HG02642 (cell line): ENCODE results near the gene CDC14B.

Experiments
- ATAC-seq: cut with Tn5 transposase; IDR thresholded peaks from one replicate; pipeline ENCODE4 v1.9.1; 2021; ENCODE audit warnings: mild to moderate bottlenecking; ENCODE audit not compliant: unreplicated experiment, poor library complexity

CDC14B gene

DNA sequence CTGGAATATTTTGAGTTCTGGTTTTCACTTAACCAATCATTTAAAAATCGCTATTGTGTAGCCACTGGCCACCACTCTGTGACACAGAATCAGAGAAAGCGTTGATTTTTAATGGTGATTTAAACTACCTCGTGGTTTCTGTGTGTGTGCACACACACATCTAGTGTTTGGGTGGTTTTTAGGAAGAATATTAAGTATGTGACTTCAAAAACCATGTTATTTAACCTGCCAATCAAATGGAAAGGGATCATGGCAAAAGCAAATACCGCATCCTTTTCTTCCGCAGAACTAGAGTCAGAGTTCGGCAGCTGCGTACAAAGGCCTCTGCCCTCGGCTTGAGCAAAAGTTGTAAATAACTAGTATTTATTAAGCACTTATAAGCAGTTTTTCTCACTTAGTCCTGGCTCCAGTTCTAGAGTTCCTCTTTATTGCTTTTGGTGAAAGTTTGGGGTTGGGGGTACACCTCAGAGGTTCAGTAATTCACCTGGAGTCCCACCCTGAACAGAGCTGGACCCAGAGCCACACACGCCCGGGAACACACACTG lies 129.0 kb downstream of the CDC14B start:
- ATAC-seq, result no peak

DNA sequence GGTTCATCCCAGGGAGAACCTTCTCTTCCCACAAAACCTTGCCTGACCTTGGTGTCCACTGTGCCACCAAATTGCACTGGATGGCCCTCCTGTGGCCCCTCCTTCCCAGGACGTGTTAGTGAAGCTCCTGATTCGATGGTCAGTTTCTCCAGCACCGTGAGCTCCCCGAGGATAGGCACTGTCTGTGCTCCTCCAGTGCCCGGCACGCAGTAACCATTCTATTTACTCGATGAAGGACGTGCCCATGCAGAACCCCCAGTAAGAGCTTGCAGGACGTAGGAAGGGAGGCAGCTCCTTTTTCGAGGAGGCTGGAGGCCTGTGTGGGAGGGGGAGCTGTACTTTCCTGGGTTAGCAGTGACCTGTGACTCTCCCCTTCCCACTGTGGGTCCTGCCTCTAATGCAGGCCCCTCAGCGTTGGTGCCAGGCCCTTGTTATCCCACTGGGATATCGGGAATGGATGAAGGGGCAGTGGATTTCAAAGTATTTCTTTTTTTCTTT lies 130.1 kb downstream of the CDC14B start:
- ATAC-seq, result no peak

DNA sequence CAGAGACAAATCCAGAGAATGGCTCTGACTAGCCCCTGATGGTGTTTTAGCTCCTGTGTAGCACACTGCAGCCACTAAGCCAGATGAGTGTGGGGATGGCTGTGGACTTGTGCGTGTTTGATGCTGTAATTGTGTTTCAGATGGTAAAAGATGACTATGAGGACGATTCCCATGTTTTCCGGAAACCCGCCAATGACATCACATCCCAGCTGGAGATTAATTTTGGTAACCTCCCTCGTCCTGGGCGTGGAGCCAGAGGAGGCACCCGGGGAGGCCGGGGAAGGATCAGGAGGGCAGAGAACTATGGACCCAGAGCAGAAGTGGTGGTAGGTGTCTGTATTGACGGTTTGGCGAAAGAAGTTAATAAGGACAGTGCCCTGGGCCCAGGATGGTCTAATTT lies 131.7 kb downstream of the CDC14B start:
- ATAC-seq, result no peak

DNA sequence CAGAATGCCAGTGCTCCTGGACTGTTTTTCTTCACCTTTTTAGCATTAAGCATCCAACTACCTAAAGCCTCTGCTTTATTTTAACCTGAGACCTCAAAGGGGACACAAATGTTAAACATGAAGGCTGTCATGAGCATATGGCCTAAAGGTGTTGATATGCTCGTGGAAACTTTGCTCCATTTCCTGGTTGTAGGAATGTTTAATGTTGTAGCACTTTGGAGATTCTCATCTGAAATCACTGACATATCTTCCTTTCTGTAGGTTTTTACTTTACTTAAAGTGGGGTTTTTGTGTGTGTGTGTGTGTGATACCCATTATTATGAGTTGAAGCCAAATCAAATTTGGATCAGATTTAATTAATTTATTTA lies 132.6 kb downstream of the CDC14B start:
- no peak for ATAC-seq

DNA sequence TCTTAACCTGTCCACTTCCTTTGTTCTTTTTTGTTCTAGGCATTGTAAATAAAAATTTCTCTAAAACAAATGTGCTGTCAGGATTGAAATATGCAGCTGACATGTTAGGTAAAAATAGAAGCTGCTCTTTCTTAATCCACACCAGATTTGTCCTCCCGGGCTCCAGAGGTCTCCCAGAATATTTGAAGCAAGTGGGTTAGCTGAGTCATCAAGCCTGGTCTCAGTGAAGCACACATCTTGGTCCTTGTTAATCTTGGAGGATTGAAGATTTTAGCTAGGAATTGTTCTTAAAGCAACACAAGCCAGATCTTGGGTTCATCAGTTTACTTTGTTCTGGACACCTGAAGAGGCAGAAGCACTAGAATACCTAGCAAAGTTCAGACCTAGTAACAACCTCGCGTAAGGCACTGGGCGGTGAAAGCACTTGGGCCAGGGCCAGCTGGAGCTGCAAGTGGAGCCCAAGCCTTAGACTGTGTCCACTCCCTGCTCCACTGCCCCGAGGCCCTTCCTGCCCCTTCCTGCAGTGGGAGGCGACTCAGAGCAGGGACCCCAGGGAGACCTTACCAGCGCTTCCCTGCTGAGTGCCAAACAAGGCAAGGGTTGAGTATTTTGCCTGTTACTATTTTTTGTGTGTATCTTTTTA lies 133.1 kb downstream of the CDC14B start:
- no peak for ATAC-seq

DNA sequence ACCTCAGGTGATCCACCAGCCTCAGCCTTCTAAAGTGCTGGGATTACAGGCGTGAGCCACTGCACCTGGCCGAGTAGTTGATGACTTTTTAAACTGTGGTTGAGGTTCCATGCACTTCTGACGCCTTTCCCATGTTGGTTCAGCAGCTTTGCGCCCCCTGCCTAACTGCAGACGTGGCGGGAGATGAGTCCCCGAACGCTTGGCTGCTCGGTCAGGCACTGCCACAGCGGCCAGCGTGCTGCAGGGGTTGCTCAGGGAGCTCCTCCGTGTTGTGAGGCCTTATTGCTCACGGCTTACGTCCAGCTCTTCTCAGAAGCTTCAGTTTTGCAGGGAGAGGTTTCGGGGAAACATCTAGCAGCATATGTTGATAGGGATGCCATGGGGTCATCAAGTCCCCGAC lies 134.4 kb downstream of the CDC14B start:
- no peak for ATAC-seq

DNA sequence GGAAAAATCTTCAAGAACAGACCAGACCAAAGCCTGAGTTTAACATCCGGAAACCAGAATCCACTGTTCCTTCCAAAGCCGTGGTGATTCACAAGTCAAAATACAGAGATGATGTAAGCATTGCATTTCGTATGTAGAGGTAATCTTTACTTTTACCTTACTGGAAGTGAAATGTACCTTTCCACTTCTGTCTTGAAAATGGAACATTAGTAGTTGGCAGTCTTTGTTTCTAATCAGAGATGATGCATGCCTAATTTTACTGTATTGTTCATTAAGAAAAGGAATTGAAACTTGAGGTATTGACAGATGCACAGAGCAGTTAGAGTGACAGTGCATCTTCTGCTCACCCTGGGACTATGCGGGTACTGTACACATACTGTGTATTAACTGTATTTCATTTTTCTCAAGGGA lies 135.1 kb downstream of the CDC14B start:
- peak; percentile 94 for ATAC-seq

DNA sequence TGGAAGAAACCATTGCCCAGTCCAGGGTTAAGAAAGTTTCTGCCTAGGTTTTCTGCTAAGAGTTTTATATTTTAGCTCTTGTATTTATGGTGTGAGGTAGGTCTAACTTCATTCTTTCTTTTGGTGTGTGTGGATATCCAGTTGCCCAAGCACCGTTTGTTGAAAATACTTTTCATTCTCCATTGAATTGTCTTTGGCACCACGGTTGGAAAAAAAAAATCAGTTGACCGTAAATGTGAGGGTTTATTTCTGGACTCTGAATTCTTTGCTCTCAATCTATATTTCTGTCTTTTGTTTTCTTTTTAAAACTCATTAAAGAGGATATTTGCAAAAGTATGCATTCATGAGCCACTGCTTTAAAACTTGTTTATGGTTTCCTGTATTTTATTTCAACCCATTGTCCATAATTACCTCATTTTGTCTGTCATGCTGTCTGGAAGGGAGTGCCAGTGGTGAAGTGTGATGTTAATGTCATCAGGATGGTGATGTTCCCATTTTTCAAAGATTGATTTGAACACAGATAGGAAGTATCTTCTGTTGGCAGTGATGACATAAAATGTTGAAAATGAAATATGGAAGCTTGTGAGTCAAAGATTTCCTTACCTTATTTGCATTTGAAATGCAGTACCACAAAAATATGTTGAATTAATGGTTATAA lies 135.8 kb downstream of the CDC14B start:
- no peak for ATAC-seq

DNA sequence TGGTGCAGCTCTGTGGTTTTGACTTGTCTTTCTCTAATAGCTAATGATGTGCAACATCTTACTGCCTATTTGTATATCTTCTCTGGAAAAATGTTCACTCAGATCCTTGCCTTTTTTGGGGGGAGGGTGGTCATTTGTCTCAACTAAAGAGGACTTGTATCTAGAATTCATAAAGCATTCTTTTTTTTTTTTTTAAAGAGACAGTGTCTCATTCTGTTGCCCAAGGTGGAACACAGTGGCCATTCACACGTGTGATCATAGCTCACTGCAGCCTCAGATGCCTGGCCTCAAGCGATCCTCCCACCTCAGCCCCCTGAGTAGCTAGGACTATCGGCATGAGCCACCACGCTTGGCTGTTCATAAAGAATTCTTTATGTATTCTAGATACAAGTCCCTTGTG lies 136.4 kb downstream of the CDC14B start:
- no peak for ATAC-seq

DNA sequence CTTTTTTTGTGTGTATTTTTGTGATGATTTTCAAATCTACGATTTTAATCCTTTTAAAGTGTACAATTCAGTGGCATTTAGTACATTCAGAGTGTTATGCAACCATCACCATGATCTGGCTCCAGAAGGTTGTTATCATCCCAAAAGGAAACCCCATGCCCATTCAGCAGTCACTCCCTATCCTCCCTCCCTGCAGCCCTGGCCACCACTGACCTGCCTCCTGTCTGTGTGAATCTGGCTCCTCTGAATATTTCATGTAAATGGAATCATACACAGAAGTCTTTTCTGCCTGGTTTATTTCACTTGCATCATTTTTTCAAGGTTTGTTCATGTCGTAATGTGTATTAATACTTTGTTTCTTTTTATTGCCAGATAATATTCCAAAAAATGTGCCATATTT lies 137.2 kb downstream of the CDC14B start:
- ATAC-seq, result no peak

DNA sequence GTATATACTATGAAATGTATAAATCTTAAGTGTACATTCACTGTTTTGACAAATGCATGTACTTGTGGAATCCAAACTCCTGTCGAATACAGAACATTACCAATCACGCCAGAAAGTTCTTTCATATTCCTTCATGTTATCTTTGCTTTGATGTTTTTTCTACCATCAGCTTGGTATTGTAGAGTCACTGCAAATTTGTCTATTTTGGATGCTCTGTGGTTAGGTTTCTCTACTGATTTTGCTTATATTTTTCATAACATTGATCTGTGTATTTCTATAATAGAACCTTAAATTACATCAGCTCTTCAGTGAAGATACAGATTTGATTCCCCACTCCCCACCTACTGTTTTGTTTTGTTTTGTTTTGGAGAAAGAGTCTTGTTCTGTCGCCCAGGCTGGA lies 138.9 kb downstream of the CDC14B start:
- ATAC-seq, result no peak

DNA sequence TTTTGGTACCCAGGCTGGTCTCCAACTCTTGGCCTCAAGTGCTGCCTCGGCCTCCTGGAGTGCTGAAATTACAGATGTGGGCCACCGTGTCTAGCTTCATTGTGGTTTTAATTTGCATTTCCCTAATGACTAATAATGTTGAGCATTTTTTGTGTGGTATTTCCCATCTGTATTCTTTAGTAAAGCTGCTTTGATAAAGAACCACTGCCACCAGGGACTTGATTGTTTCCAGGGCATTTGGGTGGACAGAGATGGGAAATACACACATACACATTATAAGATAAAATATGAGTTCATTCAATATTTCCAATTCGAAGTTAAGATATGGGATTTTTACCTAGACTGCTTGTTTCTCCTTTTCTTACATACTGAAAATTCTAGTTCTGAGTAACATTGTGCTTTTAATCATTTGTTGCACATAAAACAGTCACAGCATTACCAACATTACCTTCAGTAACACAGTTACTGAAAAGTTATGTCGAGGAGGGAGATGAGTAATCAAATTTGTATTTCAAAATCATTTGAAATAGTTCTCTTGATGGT lies 140.7 kb downstream of the CDC14B start:
- ATAC-seq, result peak; percentile 76

DNA sequence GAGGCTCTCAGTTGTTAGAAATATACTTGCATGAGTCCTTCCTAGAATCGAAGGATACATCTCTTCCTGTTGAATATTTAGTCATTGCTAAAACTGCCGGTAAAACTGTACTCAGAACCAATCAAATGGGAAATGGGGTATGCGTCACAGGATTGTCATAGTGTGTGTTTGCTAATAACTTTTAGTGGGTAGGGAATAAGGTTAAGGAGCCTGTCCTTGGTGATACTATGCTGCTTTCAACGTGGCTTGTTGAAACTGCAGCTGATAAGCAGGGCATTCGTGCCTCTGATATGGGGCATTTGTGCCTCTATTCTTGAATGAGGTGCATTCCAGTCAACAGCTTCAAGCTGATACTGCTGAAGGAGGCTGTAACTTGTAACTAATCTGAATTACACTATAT lies 143.1 kb downstream of the CDC14B start:
- ATAC-seq, result no peak

DNA sequence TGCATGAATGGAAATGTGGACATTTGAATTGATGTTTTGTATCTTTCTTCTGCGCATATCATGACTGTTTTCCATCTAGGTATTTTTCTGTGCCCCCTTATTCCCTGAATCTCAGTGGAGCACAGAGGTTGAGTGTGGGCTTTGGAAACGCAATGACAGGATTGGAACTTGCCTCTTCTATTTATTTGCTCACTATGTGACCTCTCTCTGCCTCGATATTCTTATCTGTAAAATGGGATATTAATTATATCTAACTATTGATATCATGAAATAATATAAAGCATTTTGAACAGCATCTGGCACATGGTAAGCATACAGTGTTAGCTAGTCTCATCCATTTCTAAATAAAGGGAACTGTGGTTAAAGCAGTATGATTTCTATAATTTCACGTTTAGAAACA lies 143.6 kb downstream of the CDC14B start:
- no peak for ATAC-seq

DNA sequence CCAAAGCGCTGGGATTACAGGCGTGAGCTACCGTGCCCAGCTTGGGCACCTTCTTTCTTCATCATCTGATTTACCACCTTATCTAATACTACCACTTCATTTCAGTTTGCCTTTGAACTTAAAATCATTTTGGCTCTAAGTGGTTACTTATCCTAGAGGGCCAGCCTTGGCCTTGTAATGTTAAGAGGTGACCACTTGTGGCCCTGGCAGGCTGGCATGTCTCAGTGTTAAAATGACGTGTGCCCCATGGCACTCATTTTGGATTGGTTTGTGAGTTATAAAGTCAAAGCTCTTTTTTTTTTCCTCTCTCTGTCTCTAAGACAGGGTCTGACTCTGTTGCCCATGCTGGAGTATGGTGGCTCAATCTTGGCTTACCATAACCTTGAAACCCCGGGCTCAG lies 151.9 kb downstream of the CDC14B start:
- ATAC-seq, result no peak

DNA sequence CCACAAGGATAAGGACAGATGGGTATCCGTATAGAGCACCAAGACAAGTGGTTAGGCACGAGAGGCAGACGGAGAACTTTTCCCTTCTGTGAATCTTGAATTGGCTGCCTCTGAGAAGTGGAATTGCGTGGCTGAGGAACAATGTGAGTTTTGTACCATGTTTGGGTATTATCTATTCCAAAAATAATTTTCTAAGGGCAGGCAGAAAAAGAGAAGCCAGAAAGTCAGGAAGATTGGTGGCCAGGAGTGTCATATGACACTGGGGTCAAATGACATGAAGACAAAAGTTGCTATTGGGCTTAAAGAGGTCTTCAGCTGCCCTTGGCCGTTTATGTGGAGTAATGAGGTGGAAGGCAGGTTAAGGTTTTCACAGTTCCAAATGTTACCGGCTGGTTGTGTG lies 155.2 kb downstream of the CDC14B start:
- ATAC-seq, result no peak

DNA sequence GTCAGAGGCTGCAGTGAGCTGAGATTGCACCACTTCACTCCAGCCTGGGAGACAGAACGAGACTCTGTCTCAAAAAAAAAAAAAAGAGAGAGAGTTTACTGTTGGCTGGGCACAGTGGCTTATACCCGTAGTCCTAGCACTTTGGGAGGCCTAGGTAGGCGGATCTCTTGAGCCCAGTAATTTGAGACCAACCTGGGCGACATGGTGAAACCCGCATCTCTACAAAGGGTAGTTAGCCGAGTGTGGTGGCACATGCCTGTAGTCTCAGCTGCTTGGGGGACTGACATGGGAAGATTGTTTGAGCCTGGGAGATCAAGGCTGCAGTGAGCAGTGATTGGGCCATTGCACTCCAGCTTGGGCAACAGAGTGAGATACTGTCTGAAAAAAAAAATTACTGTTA lies 157.1 kb downstream of the CDC14B start:
- no peak for ATAC-seq

DNA sequence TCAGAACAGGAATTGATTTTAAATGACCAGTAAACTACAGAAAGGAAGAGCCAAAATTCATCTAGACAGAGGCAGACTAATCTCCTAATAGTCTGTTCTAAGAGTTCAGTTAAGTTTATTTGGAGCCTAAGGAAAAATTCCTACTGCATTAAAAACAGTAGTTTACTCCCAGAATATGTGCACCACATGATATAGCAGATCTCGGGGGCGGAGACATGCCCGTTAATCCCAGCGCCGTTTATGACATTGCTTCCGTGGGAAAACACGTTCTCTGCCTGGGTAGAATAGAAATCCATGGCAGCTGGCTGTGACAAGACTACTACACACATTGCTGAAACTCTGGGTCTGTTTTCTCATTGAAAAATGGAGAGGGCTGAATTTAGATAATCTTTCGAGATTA lies 158.3 kb downstream of the CDC14B start:
- ATAC-seq, result no peak

DNA sequence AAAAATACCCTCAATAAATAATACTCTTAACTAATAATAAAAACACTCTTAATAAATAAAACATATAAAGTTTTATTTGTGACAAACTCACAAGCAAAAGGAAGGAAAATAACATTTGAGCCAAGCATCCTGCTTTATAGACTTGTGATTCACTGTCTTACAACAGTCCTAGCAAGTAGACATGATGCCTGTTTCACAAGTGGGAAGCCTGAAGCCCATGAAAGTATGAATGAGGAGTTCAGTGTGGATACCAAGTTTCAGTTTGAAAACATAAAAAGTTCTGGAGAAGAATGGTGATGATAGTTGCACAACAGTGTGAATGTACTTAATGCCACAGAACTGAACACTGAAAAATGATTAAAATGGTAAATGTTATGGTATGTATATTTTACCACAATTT lies 158.8 kb downstream of the CDC14B start:
- no peak for ATAC-seq

DNA sequence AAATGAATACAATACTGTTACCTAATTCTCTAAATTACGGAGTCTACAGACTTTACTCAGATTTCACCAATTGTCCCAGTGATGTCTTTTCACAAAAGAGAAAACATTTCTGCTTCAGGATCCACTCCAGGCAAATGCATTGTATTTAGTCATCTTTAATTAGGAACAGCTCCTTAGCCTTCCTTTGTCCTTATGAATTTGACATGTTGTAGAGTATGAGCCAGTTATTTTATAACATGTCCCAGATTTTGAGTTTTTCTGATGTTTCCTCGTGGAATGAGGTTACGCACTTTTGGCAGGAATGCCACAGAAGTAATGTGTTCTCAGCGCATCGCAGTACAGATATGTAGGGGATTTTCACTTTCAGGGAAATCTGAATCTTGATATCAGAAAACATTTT lies 159.2 kb downstream of the CDC14B start:
- no peak for ATAC-seq

DNA sequence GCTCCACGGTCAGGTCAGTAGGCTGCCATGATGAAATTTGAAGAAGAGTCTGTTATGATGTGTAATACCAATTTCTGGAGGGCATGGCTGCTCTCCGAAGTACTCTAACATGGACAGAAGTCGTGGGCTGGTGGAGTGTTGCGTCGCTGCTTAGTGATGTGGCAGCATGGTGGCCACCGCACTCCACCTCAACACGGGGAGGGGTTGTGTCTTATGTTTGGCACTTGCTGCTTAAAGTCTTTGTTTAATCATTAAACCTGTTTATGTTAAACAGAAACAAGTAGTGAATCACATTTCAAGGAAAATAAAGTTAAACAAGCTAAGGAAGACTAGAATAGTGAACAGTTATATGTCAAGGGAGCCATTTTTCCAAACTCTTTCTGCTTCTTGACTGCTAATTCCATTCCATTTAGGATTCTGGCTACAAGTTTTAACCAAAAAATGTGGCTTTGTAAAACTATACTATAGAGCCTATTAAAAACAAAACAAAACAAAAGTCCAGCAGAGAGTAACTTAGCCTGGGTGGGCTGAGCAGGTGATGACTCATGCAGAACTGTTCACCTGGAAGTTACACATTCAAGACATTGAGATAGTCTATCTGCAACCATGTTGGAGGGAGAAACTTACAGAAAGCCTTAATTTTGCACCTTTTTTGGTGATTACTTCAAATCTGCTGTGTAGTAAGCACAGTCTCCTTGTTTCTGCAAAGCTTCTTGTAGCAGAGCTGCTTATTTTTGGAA lies 160.2 kb downstream of the CDC14B start:
- no peak for ATAC-seq
